B cell (primary cell): Measurements from ENCODE around the gene DNAH10.

ENCODE experiments used
- CTCF ChIP-seq: fragments of 200-600 bp; IDR thresholded peaks from one replicate; pipeline ENCODE4 v1.8.0; 2022; ENCODE audit warnings: antibody characterized with exemption, mild to moderate bottlenecking
- EZH2 ChIP-seq: IDR thresholded peaks from 2 replicates; pipeline ENCODE4 v1.6.1; 2012; ENCODE audit warnings: borderline replicate concordance, low read depth, mild to moderate bottlenecking, moderate library complexity, low read length; ENCODE audit not compliant: insufficient read depth, poor library complexity, severe bottlenecking

- TF ChIP-seq CTCF (no peak), EZH2 (no peak)
Observed at GRCh38 chr12:123847876-123848275, 85.8 kb downstream of the DNAH10 start.
